ENCODE results near the gene KMT5B.

- no peak for TF ChIP-seq EZH2phosphoT487 (IDR thresholded peaks at IDR 0.05; ENCODE audit: borderline replicate concordance, low read length)
- TF ChIP-seq CTCF (IDR thresholded peaks at IDR 0.05; ENCODE audit: low read depth, low read length, poor library complexity, severe bottlenecking), result no peak
Observed at GRCh38 chr11:68215524-68216170, 2.6 kb upstream of the KMT5B start.

Measured in DOHH2 (cell line).